ENCODE results near the gene HMGCS2.

HMGCS2 gene

DNA sequence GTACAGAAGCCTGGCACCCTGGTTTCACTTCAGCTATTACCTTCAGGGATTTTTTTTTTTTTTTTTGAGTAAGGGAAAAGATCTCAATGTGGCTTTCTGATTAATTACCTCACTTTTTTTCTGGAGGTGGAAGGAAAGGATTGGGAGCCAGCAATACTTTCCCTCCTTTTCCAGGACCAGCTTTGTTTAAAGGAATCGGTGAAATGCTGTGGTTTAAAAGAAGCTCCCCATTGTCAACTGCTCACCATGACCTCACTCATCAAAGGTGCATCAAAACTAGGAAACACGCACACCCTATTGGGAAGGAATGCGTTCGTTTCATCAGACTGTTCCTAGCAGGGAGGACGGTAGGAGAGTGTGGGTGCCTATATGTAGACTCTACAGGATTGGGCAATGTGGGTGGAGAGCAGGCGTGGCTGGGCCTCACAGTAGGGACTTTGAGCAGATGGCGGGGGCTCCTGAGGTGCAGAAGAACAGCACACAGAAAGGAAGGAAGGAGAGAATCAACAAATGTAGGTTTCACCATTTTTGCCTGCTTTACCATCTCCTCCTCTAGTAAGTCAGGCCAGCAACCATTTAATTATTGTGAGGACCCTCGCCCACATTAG is 44.0 kb downstream of the HMGCS2 start:
- DNase-seq (ENCODE audit: low read depth): no peak
- H3K4me3 ChIP-seq (ENCODE audit: low read length): no peak overlapping the region
- TF ChIP-seq, protein P1, sequence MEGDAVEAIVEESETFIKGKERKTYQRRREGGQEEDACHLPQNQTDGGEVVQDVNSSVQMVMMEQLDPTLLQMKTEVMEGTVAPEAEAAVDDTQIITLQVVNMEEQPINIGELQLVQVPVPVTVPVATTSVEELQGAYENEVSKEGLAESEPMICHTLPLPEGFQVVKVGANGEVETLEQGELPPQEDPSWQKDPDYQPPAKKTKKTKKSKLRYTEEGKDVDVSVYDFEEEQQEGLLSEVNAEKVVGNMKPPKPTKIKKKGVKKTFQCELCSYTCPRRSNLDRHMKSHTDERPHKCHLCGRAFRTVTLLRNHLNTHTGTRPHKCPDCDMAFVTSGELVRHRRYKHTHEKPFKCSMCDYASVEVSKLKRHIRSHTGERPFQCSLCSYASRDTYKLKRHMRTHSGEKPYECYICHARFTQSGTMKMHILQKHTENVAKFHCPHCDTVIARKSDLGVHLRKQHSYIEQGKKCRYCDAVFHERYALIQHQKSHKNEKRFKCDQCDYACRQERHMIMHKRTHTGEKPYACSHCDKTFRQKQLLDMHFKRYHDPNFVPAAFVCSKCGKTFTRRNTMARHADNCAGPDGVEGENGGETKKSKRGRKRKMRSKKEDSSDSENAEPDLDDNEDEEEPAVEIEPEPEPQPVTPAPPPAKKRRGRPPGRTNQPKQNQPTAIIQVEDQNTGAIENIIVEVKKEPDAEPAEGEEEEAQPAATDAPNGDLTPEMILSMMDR (IDR thresholded peaks at IDR 0.05; ENCODE audit: insufficient read depth, low read depth, low read length, missing control alignments): no peak

DNA sequence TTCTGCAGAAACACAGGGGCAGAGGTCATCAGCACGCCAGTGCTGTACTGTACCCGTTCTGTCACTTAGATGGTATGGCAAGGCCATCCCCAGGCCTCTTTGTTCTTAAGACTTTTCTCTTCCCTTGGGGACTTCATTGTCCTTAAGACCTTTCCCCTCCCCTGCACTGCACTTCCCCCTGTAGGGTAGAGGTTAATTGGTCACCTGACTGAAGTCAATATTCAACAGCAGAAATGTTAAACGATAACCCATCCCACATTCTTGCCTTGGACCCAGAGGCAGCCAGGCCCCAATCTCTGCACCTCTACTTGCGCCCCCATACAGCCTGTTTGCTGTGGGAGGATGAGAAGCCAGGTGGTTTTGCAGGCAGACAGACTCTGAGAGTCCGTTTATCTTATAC is 46.8 kb downstream of the HMGCS2 start:
- no peak for DNase-seq (ENCODE audit: low read depth)
- H3K4me3 ChIP-seq (ENCODE audit: low read length): no peak overlapping the region
- TF ChIP-seq, protein P1 (IDR thresholded peaks at IDR 0.05; ENCODE audit: insufficient read depth, low read depth, low read length, missing control alignments): no peak

DNA sequence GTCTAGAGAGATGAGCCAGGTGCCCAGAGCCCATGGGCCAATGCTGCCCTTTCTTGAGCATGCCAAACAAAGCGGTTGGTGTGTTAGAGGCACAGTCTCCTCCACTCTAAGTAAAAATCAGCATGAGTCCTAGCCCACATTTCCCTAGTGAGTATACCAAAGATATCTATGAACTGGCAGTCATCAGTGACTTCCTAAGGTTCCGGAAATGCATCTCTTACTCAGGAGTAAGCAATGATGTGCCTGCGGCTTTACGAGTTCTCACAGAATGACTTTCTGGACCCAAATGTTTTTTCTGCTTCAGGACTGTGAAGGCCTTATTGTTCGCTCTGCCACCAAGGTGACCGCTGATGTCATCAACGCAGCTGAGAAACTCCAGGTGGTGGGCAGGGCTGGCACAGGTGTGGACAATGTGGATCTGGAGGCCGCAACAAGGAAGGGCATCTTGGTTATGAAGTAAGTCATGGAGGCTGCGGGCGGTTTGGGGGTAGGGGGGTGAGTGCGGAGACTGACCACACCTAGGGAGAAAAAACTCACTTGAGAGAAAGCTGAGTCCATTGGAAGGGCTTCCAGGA is 47.8 kb downstream of the HMGCS2 start:
- DNase-seq (ENCODE audit: low read depth): no peak
- TF ChIP-seq, protein P1 (IDR thresholded peaks at IDR 0.05; ENCODE audit: insufficient read depth, low read depth, low read length, missing control alignments): no peak

DNA sequence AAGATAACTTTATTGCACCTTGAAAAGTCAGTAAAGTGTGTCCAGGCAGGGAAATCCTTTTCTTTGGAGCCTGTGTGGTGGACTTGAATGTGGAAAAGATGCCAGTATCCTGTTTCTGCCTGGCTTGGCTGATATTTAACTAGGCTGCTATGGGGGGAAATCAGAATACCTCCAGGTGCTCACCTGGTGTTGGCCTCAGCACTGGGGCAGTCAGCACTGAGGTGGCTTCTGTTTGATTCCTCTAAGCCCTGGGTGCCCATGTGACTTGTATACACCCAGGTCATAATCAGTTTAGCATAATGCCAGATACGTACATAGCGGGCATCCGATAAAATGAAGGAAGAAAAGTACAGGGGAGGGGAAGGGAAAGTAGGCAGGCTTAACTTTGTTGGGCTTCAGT is 49.7 kb downstream of the HMGCS2 start:
- no peak for DNase-seq (ENCODE audit: low read depth)
- no peak overlapping the region for H3K4me3 ChIP-seq (ENCODE audit: low read length)

More for the DNA sequence above, 47.8 kb downstream of the HMGCS2 start:
- H3K4me3 ChIP-seq (ENCODE audit: low read length): no peak overlapping the region

DNA sequence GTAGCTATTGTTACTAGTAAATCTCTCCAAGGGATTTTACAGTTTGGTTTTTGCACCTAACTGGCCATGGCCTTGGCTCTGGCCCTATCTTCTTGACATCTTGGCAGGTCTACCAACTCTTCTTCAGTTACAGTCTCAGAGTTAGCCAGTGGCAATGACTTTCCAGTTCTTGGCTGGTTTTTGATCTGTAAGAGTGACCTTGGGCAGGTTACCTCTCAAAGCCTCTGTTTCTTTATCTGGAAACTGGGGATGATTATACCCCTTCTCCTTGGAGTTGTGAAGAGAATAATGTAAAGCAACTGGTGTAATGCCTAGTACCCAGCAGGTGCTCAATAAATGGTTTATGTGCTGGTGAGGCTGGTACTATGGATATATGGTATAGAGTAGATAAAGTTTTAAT is 50.3 kb downstream of the HMGCS2 start:
- H3K4me3 ChIP-seq (ENCODE audit: low read length): no peak overlapping the region
- TF ChIP-seq, protein P1 (IDR thresholded peaks at IDR 0.05; ENCODE audit: insufficient read depth, low read depth, low read length, missing control alignments): no peak
- DNase-seq (ENCODE audit: low read depth): no peak

More for the DNA sequence above, 49.7 kb downstream of the HMGCS2 start:
- TF ChIP-seq, protein P1 (IDR thresholded peaks at IDR 0.05; ENCODE audit: insufficient read depth, low read depth, low read length, missing control alignments): no peak

DNA sequence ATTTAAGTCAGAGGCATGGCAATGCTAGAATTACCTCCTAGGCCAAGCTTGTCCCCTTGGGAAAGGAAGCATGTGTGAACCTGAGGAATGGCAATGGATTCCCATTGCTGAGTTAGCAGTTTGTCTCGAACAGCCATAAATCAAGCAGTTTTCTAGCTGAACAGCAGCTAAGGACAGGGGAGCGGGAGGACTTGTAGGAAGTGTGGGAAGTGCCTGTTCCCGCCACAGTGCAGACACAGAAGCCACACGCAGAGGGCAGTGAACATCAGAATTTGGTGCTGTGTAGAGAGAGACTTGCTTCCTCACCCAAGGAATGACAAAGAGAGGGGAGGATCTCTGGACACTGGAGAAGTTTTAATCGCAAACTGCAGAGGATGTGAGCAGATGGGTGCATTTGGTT is 53.2 kb downstream of the HMGCS2 start:
- H3K4me3 ChIP-seq (ENCODE audit: low read length): no peak overlapping the region
- DNase-seq (ENCODE audit: low read depth): no peak
- TF ChIP-seq, protein P1 (IDR thresholded peaks at IDR 0.05; ENCODE audit: insufficient read depth, low read depth, low read length, missing control alignments): no peak

DNA sequence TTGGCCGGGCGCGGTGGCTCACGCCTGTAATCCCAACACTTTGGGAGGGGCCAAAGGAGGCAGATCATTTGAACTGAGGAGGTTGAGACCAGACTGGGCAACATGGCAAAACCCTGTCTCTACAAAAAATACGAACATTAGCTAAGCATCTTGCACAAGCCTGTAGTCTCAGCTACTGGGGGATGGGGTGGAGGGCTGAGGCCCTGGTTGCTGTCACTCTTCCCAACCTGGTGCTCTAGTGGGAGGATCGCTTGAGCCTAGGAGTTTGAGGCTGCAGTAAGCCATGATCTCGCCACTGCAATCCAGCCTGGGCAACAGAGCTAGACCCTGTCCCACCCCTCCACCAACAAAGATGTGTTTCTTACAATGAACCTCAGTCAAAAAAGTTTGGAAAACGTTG is 54.1 kb downstream of the HMGCS2 start:
- H3K4me3 ChIP-seq (ENCODE audit: low read length): no peak overlapping the region
- DNase-seq (ENCODE audit: low read depth): no peak
- TF ChIP-seq, protein P1 (IDR thresholded peaks at IDR 0.05; ENCODE audit: insufficient read depth, low read depth, low read length, missing control alignments): no peak

All from epithelial cell of esophagus (primary cell).